ENCODE results near the gene PRAMEF9. TPM values are rescaled to one million over a fixed set of nuclear protein-coding genes. Genes with fewer than 3 reads are reported as not detected.
"Not testable (repeated sequence)": the region's sequence is repeated elsewhere in the genome, so short reads cannot be mapped to it uniquely, and the experiment has no call there.

The PRAMEF9 gene
- total RNA-seq (not detected), polyA plus RNA-seq (ENCODE audit: insufficient read depth, low read depth, low replicate concordance) (not detected)
- long read RNA-seq, donor 1 = 0 reads
- long read RNA-seq, donor 2 = 0 reads

GRCh38 chr1:13171548-13171947, at the start of gene PRAMEF9:
Gene PRAMEF9 (plus strand): TSS chr1:13171848. CDS start chr1:13175281, 3,433 bp downstream.
- H3K9me3 ChIP-seq = not testable (repeated sequence)
- 84% methylated on average over 2 of the region's 2 CpGs; no CpG with 5 or more reads in 1 of the 2 donors for WGBS, 2 donors

GRCh38 chr1:13155909-13156308, 15.7 kb upstream of the PRAMEF9 start, which contains the start of gene PRAMEF26:
Gene PRAMEF26 (minus strand): TSS chr1:13156009. CDS start chr1:13153095, 2,914 bp downstream.
- intact Hi-C loops (cut with DNase I; ENCODE audit: low total_unique reads) = not testable (repeated sequence)
- WGBS, 2 donors = no CpG with 5 or more reads among the region's 5 CpGs

More at GRCh38 chr1:13171548-13171947, at the start of gene PRAMEF9:
- H3K27ac ChIP-seq; H3K27me3 ChIP-seq; H3K36me3 ChIP-seq (ENCODE audit: low read depth, missing control alignments); H3K4me3 ChIP-seq; intact Hi-C loops (cut with DNase I; ENCODE audit: low total_unique reads); H3K4me1 ChIP-seq; DNase-seq: not testable (repeated sequence)

GRCh38 chr1:13165531-13165930, 6.1 kb upstream of the PRAMEF9 start, which contains the start of gene HNRNPCL4:
Gene HNRNPCL4 (minus strand): TSS chr1:13165631. CDS start chr1:13165467, 164 bp downstream.
- H3K9me3 ChIP-seq; H3K27ac ChIP-seq; DNase-seq; H3K4me3 ChIP-seq; H3K36me3 ChIP-seq (ENCODE audit: low read depth, missing control alignments); intact Hi-C loops (cut with DNase I; ENCODE audit: low total_unique reads); H3K27me3 ChIP-seq; H3K4me1 ChIP-seq: not testable (repeated sequence)
- no CpG with 5 or more reads among the region's 8 CpGs for WGBS, 2 donors

More at GRCh38 chr1:13155909-13156308, 15.7 kb upstream of the PRAMEF9 start, which contains the start of gene PRAMEF26:
- H3K27me3 ChIP-seq; H3K36me3 ChIP-seq (ENCODE audit: low read depth, missing control alignments); H3K4me1 ChIP-seq; DNase-seq; H3K27ac ChIP-seq; H3K4me3 ChIP-seq; H3K9me3 ChIP-seq: not testable (repeated sequence)

GRCh38 chr1:13201309-13201708, 29.7 kb downstream of the PRAMEF9 start, which contains the start of gene PRAMEF13:
Gene PRAMEF13 (minus strand): TSS chr1:13201409. CDS start chr1:13199589, 1,820 bp downstream.
- H3K9me3 ChIP-seq; intact Hi-C loops (cut with DNase I; ENCODE audit: low total_unique reads); H3K27me3 ChIP-seq; H3K4me3 ChIP-seq; H3K36me3 ChIP-seq (ENCODE audit: low read depth, missing control alignments); H3K27ac ChIP-seq; H3K4me1 ChIP-seq; DNase-seq: not testable (repeated sequence)
- WGBS, 2 donors = no CpG with 5 or more reads among the region's 5 CpGs

- H3K36me3 ChIP-seq (ENCODE audit: low read depth, missing control alignments); intact Hi-C loops (cut with DNase I; ENCODE audit: low total_unique reads); H3K4me1 ChIP-seq; H3K9me3 ChIP-seq; DNase-seq; H3K4me3 ChIP-seq; H3K27ac ChIP-seq; H3K27me3 ChIP-seq: not testable (repeated sequence)
- no CpG with 5 or more reads among the region's 9 CpGs for WGBS, 2 donors
These were observed 37.1 kb downstream of the PRAMEF9 start for GRCh38 chr1:13208712-13209111.

GRCh38 chr1:13216619-13217018, 45.0 kb downstream of the PRAMEF9 start:
- H3K4me3 ChIP-seq; H3K4me1 ChIP-seq; H3K27me3 ChIP-seq; H3K27ac ChIP-seq; H3K36me3 ChIP-seq (ENCODE audit: low read depth, missing control alignments); DNase-seq; H3K9me3 ChIP-seq; intact Hi-C loops (cut with DNase I; ENCODE audit: low total_unique reads): not testable (repeated sequence)
- WGBS, 2 donors = no CpG with 5 or more reads among the region's 7 CpGs

GRCh38 chr1:13219203-13219602, 47.6 kb downstream of the PRAMEF9 start:
- H3K36me3 ChIP-seq (ENCODE audit: low read depth, missing control alignments); DNase-seq; H3K27me3 ChIP-seq; intact Hi-C loops (cut with DNase I; ENCODE audit: low total_unique reads); H3K4me3 ChIP-seq; H3K9me3 ChIP-seq; H3K27ac ChIP-seq; H3K4me1 ChIP-seq: not testable (repeated sequence)
- WGBS, 2 donors = no CpG with 5 or more reads among the region's 3 CpGs

- H3K4me3 ChIP-seq; H3K9me3 ChIP-seq; intact Hi-C loops (cut with DNase I; ENCODE audit: low total_unique reads); H3K27me3 ChIP-seq; H3K36me3 ChIP-seq (ENCODE audit: low read depth, missing control alignments); H3K4me1 ChIP-seq; DNase-seq; H3K27ac ChIP-seq: not testable (repeated sequence)
- no CpG with 5 or more reads among the region's 4 CpGs for whole genome bisulfite sequencing, 2 donors
These were observed 51.1 kb downstream of the PRAMEF9 start for GRCh38 chr1:13222788-13223187.

- no peak for DNase-seq
- intact Hi-C loops (cut with DNase I; ENCODE audit: low total_unique reads) = no loop called here
- 80% methylated on average over 5 of the region's 5 CpGs for WGBS, 2 donors
- H3K27me3 ChIP-seq = no peaks in the 10 kb centered on the region
- TF ChIP-seq CTCF (IDR thresholded peaks at IDR 0.05) = no peak
- no peak for TF ChIP-seq POLR2A (IDR thresholded peaks at IDR 0.05)
- H3K27ac ChIP-seq = no peak overlapping the region
- no peak overlapping the region for H3K4me3 ChIP-seq
- no peaks in the 10 kb centered on the region for H3K4me1 ChIP-seq
- H3K9me3 ChIP-seq = no peaks in the 10 kb centered on the region
- no peaks in the 10 kb centered on the region for H3K36me3 ChIP-seq (ENCODE audit: low read depth, missing control alignments)
These were observed 52.9 kb downstream of the PRAMEF9 start for GRCh38 chr1:13224480-13225060.

GRCh38 chr1:13225675-13226204, 54.1 kb downstream of the PRAMEF9 start, which contains the start of gene PRAMEF18:
Gene PRAMEF18 (minus strand): TSS chr1:13226154. CDS start chr1:13226106, 48 bp downstream.
- H3K9me3 ChIP-seq; intact Hi-C loops (cut with DNase I; ENCODE audit: low total_unique reads); H3K4me3 ChIP-seq; H3K36me3 ChIP-seq (ENCODE audit: low read depth, missing control alignments); H3K27ac ChIP-seq; H3K4me1 ChIP-seq; H3K27me3 ChIP-seq; DNase-seq: not testable (repeated sequence)
- 67 to 79% methylated on average over 5 to 7 of the region's 9 CpGs for WGBS, 2 donors
